Liver (tissue), 3 donors: Measurements from ENCODE around the gene C1orf21.

Experiments
- ATF3 ChIP-seq: IDR thresholded peaks from 2 replicates; pipeline ENCODE4 v1.6.1; 2016; ENCODE audit warnings: antibody characterized with exemption
- CTCF ChIP-seq: fragments of 150-350 bp; IDR thresholded peaks from 2 replicates; pipeline ENCODE4 v1.5.1; 2017; ENCODE audit warnings: improper control_type of control experiment, low read depth, low read length; ENCODE audit not compliant: missing input control
- EGR1 ChIP-seq, 2 donors: IDR thresholded peaks; 2 replicates each; pipeline ENCODE4 v1.6.1; 2016 to 2018; ENCODE audit warnings: antibody characterized with exemption in 2 of 2, low read depth in 2 of 2
- GABPA ChIP-seq, 2 donors: IDR thresholded peaks in 1 of 2; conservative IDR thresholded peaks in 1 of 2; 2 replicates each; pipeline ENCODE4 v1.6.1; 2016; ENCODE audit warnings: antibody characterized with exemption in 2 of 2, mild to moderate bottlenecking in 1 of 2, moderate library complexity in 1 of 2
- HNF4A ChIP-seq, 2 donors: conservative IDR thresholded peaks; 2 replicates each; pipeline ENCODE4 v1.6.1; 2016; ENCODE audit warnings: antibody characterized with exemption in 2 of 2, mild to moderate bottlenecking in 2 of 2
- JUND ChIP-seq, 2 donors: IDR thresholded peaks; 2 replicates each; pipeline ENCODE4 v1.6.1; 2016; ENCODE audit warnings: antibody characterized with exemption in 2 of 2
- MAX ChIP-seq: IDR thresholded peaks from 2 replicates; pipeline ENCODE4 v1.6.1; 2016; ENCODE audit warnings: antibody characterized with exemption
- RAD21 ChIP-seq, 2 donors: IDR thresholded peaks; 2 replicates each; pipeline ENCODE4 v1.6.1; 2016; ENCODE audit warnings: antibody characterized with exemption in 2 of 2, mild to moderate bottlenecking in 2 of 2
- REST ChIP-seq: IDR thresholded peaks from 2 replicates; pipeline ENCODE4 v1.6.1; 2016; ENCODE audit warnings: antibody characterized with exemption, mild to moderate bottlenecking
- TAF1 ChIP-seq: conservative IDR thresholded peaks from 2 replicates; pipeline ENCODE4 v1.6.1; 2016; ENCODE audit warnings: antibody characterized with exemption, mild to moderate bottlenecking
- YY1 ChIP-seq: IDR thresholded peaks from 2 replicates; pipeline ENCODE4 v1.6.1; 2016; ENCODE audit warnings: antibody characterized with exemption, mild to moderate bottlenecking
- donor health status: healthy.
- donor health status: healthy.

GRCh38 chr1:184545601-184546000 is 158.8 kb downstream of the C1orf21 start:
- TF ChIP-seq CTCF (no peak), MAX (no peak), HNF4A (conservative IDR thresholded peaks at IDR 0.05) (no peak), RAD21 (IDR thresholded peaks at IDR 0.05) (no peak), REST (no peak), EGR1 (IDR thresholded peaks at IDR 0.05; ENCODE audit: low read depth in 2 of 2) (no peak), ATF3 (no peak), TAF1 (no peak), JUND (IDR thresholded peaks at IDR 0.05) (no peak), GABPA (IDR thresholded peaks at IDR 0.05 in 1 of 2, conservative IDR thresholded peaks at IDR 0.05 in 1 of 2) (no peak), YY1 (no peak)
